Activated naive CD4-positive, alpha-beta T cell treated with Interleukin-2 at 50 U/mL for 16 hours (primary cell): ENCODE data around the gene IKZF1.

Experiments
- DNase-seq: peaks from one replicate; pipeline ENCODE4 v3.0.0-alpha.2; 2020

Gene IKZF1

DNA sequence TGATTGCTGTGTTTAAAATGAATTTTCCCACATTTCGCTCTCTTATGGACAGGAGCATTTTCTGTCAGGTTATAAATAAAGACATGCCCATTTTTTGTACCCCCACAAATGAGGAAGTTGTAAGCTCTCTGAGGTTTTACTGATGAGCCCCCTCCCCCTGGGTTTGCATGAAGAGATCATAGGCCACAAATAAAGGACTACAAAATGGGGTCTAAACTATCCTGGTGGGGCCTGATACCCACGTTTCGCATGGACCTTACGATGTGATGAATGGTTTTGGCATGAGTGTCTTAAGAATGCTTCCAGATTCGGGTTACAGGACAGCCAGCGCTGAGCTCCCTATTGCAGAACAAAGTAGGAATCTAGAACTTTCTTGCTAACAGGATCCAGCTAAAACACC is 5.8 kb downstream of the IKZF1 start:
- no peak for DNase-seq

DNA sequence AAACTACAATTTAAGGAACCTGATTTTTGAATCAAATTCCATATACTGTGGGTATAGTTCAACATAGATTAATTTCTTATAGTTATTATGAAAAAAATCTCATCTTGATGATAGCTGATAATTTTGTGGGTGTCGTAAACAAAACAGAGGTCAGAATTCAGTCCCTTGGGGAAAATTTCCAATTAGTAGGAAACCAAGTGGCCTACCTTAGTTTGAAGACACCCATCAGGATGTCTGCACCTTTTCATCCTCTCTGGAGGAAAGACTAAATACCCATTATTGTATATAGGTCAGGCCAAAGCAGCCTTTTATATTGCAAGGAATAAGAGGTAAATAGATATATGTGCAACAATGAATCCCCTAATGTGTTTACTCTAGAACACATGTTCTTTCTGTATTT is 6.4 kb downstream of the IKZF1 start:
- no peak for DNase-seq

DNA sequence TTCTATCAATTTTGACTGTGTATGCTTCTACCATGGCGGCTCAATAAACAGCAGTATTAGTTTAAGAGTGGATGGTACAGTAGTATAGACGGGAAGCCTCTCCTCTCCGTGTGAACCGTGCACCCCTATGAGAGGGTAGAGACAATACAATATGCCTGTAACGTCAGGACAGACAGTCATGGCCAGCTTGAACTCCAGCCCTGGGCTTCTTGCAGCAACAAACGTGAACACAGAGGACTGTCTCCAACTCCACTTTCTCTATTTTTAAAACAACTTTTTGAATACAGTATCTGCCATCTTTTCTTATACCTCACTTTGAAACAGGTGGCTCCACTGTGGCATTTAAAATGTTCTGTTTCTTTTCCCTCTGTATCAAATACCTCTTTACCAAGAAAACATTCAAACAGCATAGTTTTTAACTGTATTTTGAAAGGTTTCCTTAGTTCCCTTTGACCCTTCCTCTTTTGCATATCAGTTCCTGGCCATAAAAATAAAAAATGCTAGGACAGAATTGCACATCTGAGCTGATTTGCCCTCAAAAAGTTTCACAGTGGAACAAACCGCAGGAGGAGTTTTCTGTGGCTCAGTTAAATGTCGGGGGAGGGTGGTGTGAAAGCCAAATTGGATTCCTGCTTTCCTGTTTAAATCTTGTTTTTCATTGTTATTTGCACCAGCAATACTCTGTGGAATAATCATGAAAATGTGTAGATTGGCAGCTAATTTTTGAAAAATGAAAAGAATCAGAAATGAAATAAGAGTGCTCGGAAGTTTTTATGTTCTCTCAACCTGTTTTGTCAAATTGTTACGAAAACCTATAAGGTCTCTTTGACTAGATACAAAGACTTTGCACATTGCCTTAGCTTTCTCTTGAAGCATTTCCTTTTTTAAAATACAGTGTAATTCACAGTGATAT is 8.0 kb downstream of the IKZF1 start:
- DNase-seq: no peak

DNA sequence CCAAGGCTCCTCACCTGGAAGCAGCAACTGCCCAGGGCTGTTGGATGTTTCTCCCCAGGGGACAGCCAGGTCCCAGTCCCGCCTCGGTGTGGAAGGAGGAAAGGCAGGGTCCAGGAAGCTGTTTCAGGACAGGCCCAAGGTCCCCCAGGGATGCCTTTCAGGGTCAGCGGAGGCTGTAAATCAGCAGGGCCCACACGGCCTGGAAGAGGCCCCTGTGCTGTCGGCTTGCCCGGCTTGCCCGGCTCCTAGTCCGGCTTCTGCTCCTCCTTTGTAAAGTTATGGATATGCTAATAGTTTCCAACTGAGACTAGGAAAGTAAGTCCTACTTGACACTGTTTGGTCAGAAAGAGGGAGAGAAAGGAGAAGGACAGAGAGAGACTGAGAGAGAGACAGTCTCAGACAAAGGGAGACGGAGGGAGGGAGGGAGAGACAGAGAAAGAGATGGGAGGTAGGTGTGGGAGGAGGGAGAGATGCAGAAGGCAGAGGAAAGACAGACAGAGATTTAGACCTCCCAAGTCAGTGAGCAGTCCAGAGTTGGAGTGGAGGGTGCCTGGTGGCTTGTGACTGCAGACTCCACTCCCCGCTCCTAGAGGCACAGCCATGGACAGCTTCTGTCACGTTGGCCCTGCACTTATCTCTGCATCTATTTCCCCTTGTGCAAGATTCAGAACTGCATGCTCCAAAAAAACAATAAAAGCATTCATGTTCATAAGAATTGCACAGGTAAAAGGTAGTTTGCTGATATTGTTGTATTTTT is 10.5 kb downstream of the IKZF1 start:
- DNase-seq: no peak

GRCh38 chr7:50315739-50316671 is 11.5 kb downstream of the IKZF1 start:
- no peak for DNase-seq

DNA sequence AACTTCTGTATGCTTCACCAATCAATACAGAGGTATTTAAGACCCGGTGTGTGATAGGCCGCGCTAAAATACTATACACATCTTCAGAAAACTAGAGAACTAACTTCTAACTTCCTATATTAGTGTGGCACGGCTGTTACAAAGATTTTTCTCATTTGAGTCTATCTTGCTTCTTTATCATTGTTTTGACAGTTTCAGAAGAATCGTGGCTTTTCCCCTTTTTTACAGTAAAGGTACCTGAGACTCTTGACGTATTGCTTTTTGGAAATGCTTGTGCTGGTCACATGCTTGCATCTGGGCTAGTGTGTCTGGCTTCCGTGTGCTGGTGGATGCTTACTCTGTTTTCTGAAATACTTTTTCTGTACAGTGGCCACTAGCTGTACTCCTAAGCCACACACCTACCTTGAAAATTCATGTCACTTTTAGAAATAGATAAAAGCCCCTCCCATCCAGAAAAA is 12.7 kb downstream of the IKZF1 start:
- peak; percentile 52 for DNase-seq

GRCh38 chr7:50317697-50318669 is 13.5 kb downstream of the IKZF1 start:
- peak; percentile 39 for DNase-seq

GRCh38 chr7:50321487-50322067 is 17.1 kb downstream of the IKZF1 start:
- peak; percentile 54 for DNase-seq

DNA sequence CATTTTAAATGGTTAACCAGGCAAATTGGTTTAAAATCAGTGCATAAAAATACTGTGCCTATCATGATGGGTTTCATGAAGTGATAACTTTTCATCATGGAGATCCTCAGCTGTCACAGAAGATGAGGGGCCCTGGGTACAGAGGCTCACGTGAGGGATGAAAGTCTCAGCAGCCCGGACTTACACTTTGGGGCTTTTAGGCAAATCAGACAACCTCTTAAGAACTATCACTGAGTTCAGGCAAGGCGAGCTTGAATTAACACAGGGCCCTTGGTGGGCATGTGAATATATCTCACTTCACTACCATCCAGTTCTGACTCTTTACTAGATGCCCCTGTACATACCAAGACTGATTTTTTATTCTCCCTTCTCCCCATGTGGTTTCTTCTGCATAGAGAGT is 19.6 kb downstream of the IKZF1 start:
- DNase-seq: no peak

DNA sequence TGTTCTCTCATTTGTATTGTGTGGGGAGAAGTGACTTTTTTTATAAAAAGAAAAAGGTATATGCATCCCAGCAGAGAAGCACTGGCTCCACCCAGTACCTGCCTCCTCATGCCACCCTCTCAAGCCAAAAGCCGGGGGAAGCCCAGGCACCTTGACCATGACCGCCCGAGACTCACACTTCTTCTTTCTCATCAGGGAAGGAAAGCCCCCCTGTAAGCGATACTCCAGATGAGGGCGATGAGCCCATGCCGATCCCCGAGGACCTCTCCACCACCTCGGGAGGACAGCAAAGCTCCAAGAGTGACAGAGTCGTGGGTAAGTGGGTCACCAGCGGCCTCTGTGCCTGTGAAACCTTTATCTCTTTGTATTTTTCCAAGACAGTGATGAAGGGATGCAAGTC is 22.9 kb downstream of the IKZF1 start:
- DNase-seq: no peak

- no peak for DNase-seq
Measured at GRCh38 chr7:50329775-50330174, 25.3 kb downstream of the IKZF1 start.

DNA sequence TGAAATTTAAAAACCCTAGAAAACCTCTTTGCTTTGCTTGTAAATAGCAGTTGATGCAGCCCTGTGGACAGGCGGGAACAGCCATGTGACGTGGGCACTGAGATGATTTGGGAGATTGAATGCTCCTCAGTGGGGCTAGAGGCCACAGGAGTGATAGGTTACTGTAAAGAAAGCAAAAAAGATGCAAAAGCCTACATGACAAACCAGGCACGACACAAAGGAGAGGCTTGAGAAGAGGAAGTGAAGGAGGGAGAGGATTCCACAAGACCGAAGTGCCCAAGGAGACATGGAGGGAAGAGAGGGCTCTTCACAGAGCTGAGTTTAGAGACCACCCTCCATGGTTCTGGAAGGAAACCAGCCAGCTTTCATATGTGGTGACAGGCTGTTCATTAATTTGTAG is 25.7 kb downstream of the IKZF1 start:
- no peak for DNase-seq

DNA sequence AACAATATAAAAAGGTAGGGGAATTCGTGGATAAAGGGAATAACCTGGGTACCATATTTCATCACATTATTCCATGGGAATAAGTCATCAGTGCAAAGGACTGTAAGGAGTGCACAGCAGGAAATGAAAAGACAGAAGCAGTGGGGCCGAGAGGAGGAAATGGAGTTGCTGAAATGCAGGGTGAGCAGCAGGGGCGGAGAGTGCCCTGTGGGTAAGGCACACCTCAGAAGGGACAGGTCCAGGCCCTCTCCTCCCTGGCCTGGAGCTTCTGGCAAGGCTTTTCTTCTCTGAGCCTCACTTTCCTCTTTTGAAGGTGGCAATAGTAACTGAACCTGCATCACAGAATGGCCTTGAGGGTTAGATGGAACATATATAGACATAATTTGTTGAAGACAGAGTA is 26.2 kb downstream of the IKZF1 start:
- no peak for DNase-seq

- DNase-seq: no peak
Measured at GRCh38 chr7:50331564-50332208, 27.2 kb downstream of the IKZF1 start.

GRCh38 chr7:50332241-50333165 is 28.0 kb downstream of the IKZF1 start:
- DNase-seq: no peak

- DNase-seq: no peak
Measured at GRCh38 chr7:50333221-50333651, 28.7 kb downstream of the IKZF1 start.

- no peak for DNase-seq
Measured at GRCh38 chr7:50334341-50334994, 30.0 kb downstream of the IKZF1 start.

DNA sequence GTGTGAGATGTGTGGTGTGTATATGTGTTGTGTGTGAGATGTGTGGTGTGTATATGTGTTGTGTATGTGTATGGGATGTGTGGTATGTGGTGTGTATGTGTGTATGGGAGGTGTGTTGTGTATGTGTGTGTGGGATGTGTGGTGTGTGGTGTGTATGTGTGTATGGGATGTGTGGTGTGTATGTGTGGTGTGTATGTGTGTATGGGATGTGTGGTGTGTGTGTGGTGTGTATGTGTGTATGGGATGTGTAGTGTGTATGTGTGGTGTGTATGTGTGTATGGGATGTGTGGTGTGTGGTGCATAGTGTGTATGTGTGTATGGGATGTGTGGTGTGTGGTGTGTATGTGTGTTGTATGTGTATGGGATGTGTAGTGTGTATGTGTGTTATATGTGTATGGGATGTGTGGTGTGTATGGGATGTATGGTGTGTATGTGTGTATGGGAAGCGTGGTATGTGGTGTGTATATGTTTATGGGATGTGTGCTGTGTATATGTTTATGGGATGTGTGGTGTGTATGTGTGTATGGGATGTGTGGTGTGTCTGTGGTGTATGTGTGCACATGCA is 30.8 kb downstream of the IKZF1 start:
- DNase-seq: no peak
